Mesenchymal stem cell (in vitro differentiated cells and primary cell): ENCODE data around the gene DERA.

ENCODE experiments used
- DNase-seq: peaks from one replicate; pipeline ENCODE4 v3.0.0-alpha.2; 2013
- H2AFZ ChIP-seq: one replicate; pipeline ENCODE4 v1.6.1; 2013; ENCODE audit warnings: low read depth, mild to moderate bottlenecking, control low read depth, inconsistent platforms, low read length, moderate library complexity
- H2AK5ac ChIP-seq: 2 replicates; pipeline ENCODE4 v1.6.1; 2013; ENCODE audit warnings: low read length, moderate library complexity, mild to moderate bottlenecking, inconsistent platforms; ENCODE audit not compliant: severe bottlenecking
- H2BK120ac ChIP-seq: one replicate; pipeline ENCODE4 v1.6.1; 2013; ENCODE audit warnings: low read depth, mild to moderate bottlenecking, inconsistent platforms, low read length, moderate library complexity
- H2BK12ac ChIP-seq, 2 experiments: one replicate each; pipeline ENCODE4 v1.6.1; 2013; ENCODE audit warnings: inconsistent platforms in 2 of 2, low read length in 2 of 2, mild to moderate bottlenecking in 2 of 2, moderate library complexity in 2 of 2, control low read depth in 1 of 2
- H2BK15ac ChIP-seq: one replicate; pipeline ENCODE4 v1.6.1; 2013; ENCODE audit warnings: mild to moderate bottlenecking, low read depth, inconsistent platforms; ENCODE audit not compliant: poor library complexity, severe bottlenecking
- H2BK5ac ChIP-seq: 2 replicates; pipeline ENCODE4 v1.6.1; 2013; ENCODE audit warnings: low read depth, mild to moderate bottlenecking, low read length, control low read depth, inconsistent platforms; ENCODE audit not compliant: poor library complexity, severe bottlenecking
- H3K14ac ChIP-seq, 2 experiments: one replicate each; pipeline ENCODE4 v1.6.1; 2013; ENCODE audit warnings: inconsistent platforms in 2 of 2, low read length in 2 of 2, control low read depth in 1 of 2, mild to moderate bottlenecking in 1 of 2, moderate library complexity in 1 of 2
- H3K18ac ChIP-seq, 2 experiments: one replicate each; pipeline ENCODE4 v1.6.1; 2013; ENCODE audit warnings: inconsistent platforms in 2 of 2, low read length in 2 of 2, control low read depth in 1 of 2, low read depth in 1 of 2, mild to moderate bottlenecking in 1 of 2
- H3K23ac ChIP-seq, 2 experiments: one replicate each; pipeline ENCODE4 v1.6.1; 2013; ENCODE audit warnings: inconsistent platforms in 2 of 2, low read length in 2 of 2, mild to moderate bottlenecking in 2 of 2, moderate library complexity in 2 of 2, control low read depth in 1 of 2
- H3K27ac ChIP-seq: 2 replicates; pipeline ENCODE4 v1.5.1; 2013; ENCODE audit warnings: mild to moderate bottlenecking, moderate library complexity, low read length, control low read depth, inconsistent platforms; ENCODE audit not compliant: poor library complexity, severe bottlenecking
- H3K27me3 ChIP-seq, 2 experiments: 2 replicates each; pipeline versions ENCODE4 v1.6.1 to v1.7.0; 2013; ENCODE audit warnings: low read length in 2 of 2, mild to moderate bottlenecking in 2 of 2, moderate library complexity in 2 of 2, control low read depth in 1 of 2, inconsistent platforms in 1 of 2; ENCODE audit not compliant: control insufficient read depth in 1 of 2, insufficient read depth in 1 of 2
- H3K36me3 ChIP-seq, 2 experiments: 2 replicates each; pipeline versions ENCODE4 v1.6.1 to v1.7.0; 2013; ENCODE audit warnings: low read length in 2 of 2, control low read depth in 1 of 2, inconsistent platforms in 1 of 2, low read depth in 1 of 2, mild to moderate bottlenecking in 1 of 2; ENCODE audit not compliant: insufficient read depth in 2 of 2, control insufficient read depth in 1 of 2
- H3K4ac ChIP-seq, 2 experiments: one replicate each; pipeline ENCODE4 v1.6.1; 2013; ENCODE audit warnings: inconsistent platforms in 2 of 2, low read length in 2 of 2, mild to moderate bottlenecking in 2 of 2, moderate library complexity in 2 of 2, control low read depth in 1 of 2, low read depth in 1 of 2
- H3K4me1 ChIP-seq: 2 replicates; pipeline ENCODE4 v1.6.1; 2013; ENCODE audit warnings: low read depth, low read length, control low read depth; ENCODE audit not compliant: control insufficient read depth, insufficient read depth
- H3K4me2 ChIP-seq: 2 replicates; pipeline ENCODE4 v1.6.1; 2013; ENCODE audit warnings: low read length, mild to moderate bottlenecking, inconsistent platforms; ENCODE audit not compliant: poor library complexity, severe bottlenecking
- H3K4me3 ChIP-seq, 2 experiments: 2 replicates each; pipeline versions ENCODE4 v1.5.1 to v1.7.0; 2013; ENCODE audit warnings: low read length in 2 of 2, mild to moderate bottlenecking in 2 of 2, control low read depth in 1 of 2, low read depth in 1 of 2; ENCODE audit not compliant: insufficient read depth in 1 of 2
- H3K79me1 ChIP-seq: replicated peaks from 2 replicates; pipeline ENCODE4 v1.6.1; 2013; ENCODE audit warnings: mild to moderate bottlenecking, control low read depth, low read length, inconsistent platforms; ENCODE audit not compliant: poor library complexity, severe bottlenecking
- H3K9ac ChIP-seq: 2 replicates; pipeline ENCODE4 v1.7.0; 2013; ENCODE audit warnings: mild to moderate bottlenecking, low read length, moderate library complexity
- H3K9me3 ChIP-seq: 2 replicates; pipeline ENCODE4 v1.7.0; 2013; ENCODE audit warnings: mild to moderate bottlenecking, low read length; ENCODE audit not compliant: control insufficient read depth
- H4K8ac ChIP-seq: one replicate; pipeline ENCODE4 v1.6.1; 2013; ENCODE audit warnings: inconsistent platforms, mild to moderate bottlenecking, low read length, moderate library complexity
- H4K91ac ChIP-seq: one replicate; pipeline ENCODE4 v1.6.1; 2013; ENCODE audit warnings: mild to moderate bottlenecking, low read length, inconsistent platforms
- WGBS: methylation state at CpG from one replicate; pipeline ENCODE4 v1.1.7; 2013; ENCODE audit warnings: mixed read lengths; 5-methylcytosine and 5-hydroxymethylcytosine counted together

DERA gene

GRCh38 chr12:16043480-16043879 is 132.3 kb downstream of the DERA start:
- Histone ChIP-seq H3K79me1 (no peaks in the 10 kb centered on the region), H2AK5ac (no peak overlapping the region), H3K14ac (no peak overlapping the region), H3K23ac (no peak overlapping the region), H3K9me3 (peaks cover 24% of the 10 kb centered on the region), H2AFZ (no peak overlapping the region), H3K27ac (no peak overlapping the region), H3K4me3 (no peak overlapping the region), H2BK12ac (no peak overlapping the region), H2BK120ac (no peak overlapping the region), H3K9ac (no peak overlapping the region), H2BK15ac (no peak overlapping the region), H4K8ac (no peak overlapping the region), H3K18ac (no peak overlapping the region), H2BK5ac (no peak overlapping the region), H3K27me3 (no peaks in the 10 kb centered on the region), H4K91ac (no peak overlapping the region), H3K4me1 (no peaks in the 10 kb centered on the region), H3K4me2 (no peak overlapping the region), H3K4ac (no peak overlapping the region), H3K36me3 (peaks cover 0 to 14% of the 10 kb centered on the region in 2 experiments)
- WGBS: no CpG with 5 or more reads among the region's 1 CpG
- DNase-seq: no peak

- WGBS: 95% methylated on average over 1 of the region's 1 CpG
- no peak overlapping the region for H3K9ac ChIP-seq
- H2BK12ac ChIP-seq: no peak overlapping the region
- no peak overlapping the region for H2BK5ac ChIP-seq
- no peak overlapping the region for H2AFZ ChIP-seq
- no peaks in the 10 kb centered on the region for H3K27me3 ChIP-seq
- no peak overlapping the region for H4K91ac ChIP-seq
- H3K4me3 ChIP-seq: no peak overlapping the region
- H3K18ac ChIP-seq: no peak overlapping the region
- H3K36me3 ChIP-seq: no peaks in the 10 kb centered on the region
- H3K4me1 ChIP-seq: no peaks in the 10 kb centered on the region
- no peak overlapping the region for H4K8ac ChIP-seq
- H2BK120ac ChIP-seq: no peak overlapping the region
- no peak overlapping the region for H3K23ac ChIP-seq
- H3K14ac ChIP-seq: no peak overlapping the region
- DNase-seq: no peak
- no peak overlapping the region for H2BK15ac ChIP-seq
- H3K4me2 ChIP-seq: no peak overlapping the region
- no peak overlapping the region for H3K27ac ChIP-seq
- H3K4ac ChIP-seq: no peak overlapping the region
- H3K9me3 ChIP-seq: peaks cover 28% of the 10 kb centered on the region
- H3K79me1 ChIP-seq: no peaks in the 10 kb centered on the region
- H2AK5ac ChIP-seq: no peak overlapping the region
Observed at GRCh38 chr12:16046266-16046665, 135.1 kb downstream of the DERA start.

- Histone ChIP-seq H3K4ac (no peak overlapping the region), H4K8ac (no peak overlapping the region), H3K23ac (no peak overlapping the region), H3K4me3 (no peak overlapping the region), H2AFZ (no peak overlapping the region), H3K18ac (no peak overlapping the region), H2BK5ac (no peak overlapping the region), H2AK5ac (no peak overlapping the region), H3K4me1 (no peaks in the 10 kb centered on the region), H4K91ac (no peak overlapping the region), H3K79me1 (no peaks in the 10 kb centered on the region), H3K27ac (no peak overlapping the region), H2BK12ac (no peak overlapping the region), H3K9ac (no peak overlapping the region), H3K27me3 (no peaks in the 10 kb centered on the region), H3K9me3 (peaks cover 19% of the 10 kb centered on the region), H3K36me3 (no peaks in the 10 kb centered on the region), H3K14ac (no peak overlapping the region), H3K4me2 (no peak overlapping the region), H2BK120ac (no peak overlapping the region), H2BK15ac (no peak overlapping the region)
- DNase-seq: no peak
- 93% methylated on average over 2 of the region's 2 CpGs for WGBS
Observed at GRCh38 chr12:16048511-16048910, 137.4 kb downstream of the DERA start.

GRCh38 chr12:16056910-16057309 is 145.8 kb downstream of the DERA start:
- no peak overlapping the region for H3K4me2 ChIP-seq
- no peak overlapping the region for H2AFZ ChIP-seq
- no peak overlapping the region for H3K4me3 ChIP-seq
- no peak overlapping the region for H2BK12ac ChIP-seq
- no peak overlapping the region for H3K14ac ChIP-seq
- H3K9ac ChIP-seq: no peak overlapping the region
- H4K8ac ChIP-seq: no peak overlapping the region
- H3K9me3 ChIP-seq: peaks cover 5% of the 10 kb centered on the region
- no peak overlapping the region for H2BK120ac ChIP-seq
- H2AK5ac ChIP-seq: no peak overlapping the region
- H2BK5ac ChIP-seq: no peak overlapping the region
- H3K27ac ChIP-seq: no peak overlapping the region
- no peak overlapping the region for H3K18ac ChIP-seq
- 93% methylated on average over 6 of the region's 6 CpGs for WGBS
- H4K91ac ChIP-seq: no peak overlapping the region
- H3K23ac ChIP-seq: no peak overlapping the region
- no peaks in the 10 kb centered on the region for H3K79me1 ChIP-seq
- no peak overlapping the region for H2BK15ac ChIP-seq
- no peak overlapping the region for H3K4ac ChIP-seq
- H3K27me3 ChIP-seq: no peaks in the 10 kb centered on the region
- H3K36me3 ChIP-seq: no peaks in the 10 kb centered on the region
- no peaks in the 10 kb centered on the region for H3K4me1 ChIP-seq
- no peak for DNase-seq
